DMS114 treated with DMSO at 0.1 percent for 48 hours (cell line): ENCODE measurements around the gene DLX3.

Experiments
- DNase-seq: peaks from one replicate; lab custom pipeline; 2025; ENCODE audit not compliant: unreplicated experiment; lab: John Stamatoyannopoulos, UW

The DLX3 gene

DNA sequence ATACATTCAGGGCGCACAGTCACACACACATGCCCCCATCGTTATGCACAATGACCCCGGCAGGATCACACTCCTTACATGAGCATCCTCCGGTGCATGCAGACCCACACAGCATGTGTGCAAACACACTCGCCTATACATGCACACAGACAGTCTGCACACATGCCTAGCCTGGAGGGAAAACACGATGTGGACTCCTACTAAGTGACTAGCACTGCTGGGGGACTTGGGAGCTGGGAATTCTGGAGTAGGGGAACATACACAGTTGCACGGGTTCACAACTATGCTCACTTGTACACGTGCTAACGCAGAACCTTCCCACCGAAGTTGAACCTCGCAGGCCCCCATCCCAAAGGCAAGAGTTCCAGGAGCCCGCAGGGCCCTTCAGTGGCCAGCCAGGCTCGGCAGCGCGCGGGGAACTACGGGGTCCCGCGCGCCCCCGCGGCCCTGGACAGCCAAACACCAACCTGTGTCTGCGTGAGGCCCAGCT is 2.0 kb downstream of the DLX3 start:
- DNase-seq: no peak

- DNase-seq: no peak
Observed at GRCh38 chr17:49992191-49992932, 2.7 kb downstream of the DLX3 start.

DNA sequence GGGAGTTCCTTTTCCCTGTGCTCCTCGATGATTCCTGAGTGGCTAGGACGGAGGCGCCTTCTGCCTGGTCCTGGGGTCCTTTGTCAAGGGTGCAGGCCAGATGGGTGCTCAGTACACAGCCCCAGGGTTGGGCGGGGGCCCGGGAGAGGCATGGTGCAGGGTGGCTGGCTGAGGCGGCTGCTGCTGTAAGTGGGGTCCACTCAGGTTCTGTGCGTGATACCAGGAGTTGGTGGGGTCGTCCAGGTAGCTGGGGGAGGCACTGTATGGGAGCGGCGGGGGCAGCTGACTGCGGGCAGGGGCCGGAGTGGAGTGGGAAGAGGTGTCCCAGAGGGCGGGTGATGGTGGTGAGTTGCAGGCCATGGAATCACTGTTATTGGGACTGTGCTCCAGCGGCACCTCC is 3.6 kb downstream of the DLX3 start:
- DNase-seq: no peak

- no peak for DNase-seq
Observed at GRCh38 chr17:49990921-49991320, 4.1 kb downstream of the DLX3 start.

DNA sequence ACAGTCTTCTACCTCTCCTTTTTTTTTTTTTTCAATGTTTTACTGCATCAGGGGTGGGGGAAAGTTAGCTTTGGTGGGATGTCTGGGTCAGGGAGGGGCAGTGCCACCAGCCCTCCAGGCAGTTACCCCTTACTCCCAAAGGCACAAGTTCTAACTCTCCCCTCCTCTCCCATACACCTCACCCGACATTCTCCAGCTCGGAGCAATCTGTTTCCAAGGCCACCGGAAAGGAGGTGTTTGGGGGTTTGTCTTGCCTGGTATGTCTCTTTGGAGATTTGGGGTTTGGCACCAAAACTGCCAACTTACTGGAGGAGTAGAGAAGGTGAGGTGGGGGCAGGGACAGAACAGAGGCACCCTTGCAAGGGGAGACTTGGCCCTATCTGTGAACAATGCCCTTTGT is 4.7 kb downstream of the DLX3 start:
- no peak for DNase-seq

GRCh38 chr17:49989518-49989880 is 5.5 kb downstream of the DLX3 start:
- DNase-seq: no peak

GRCh38 chr17:49987681-49988441 is 7.2 kb downstream of the DLX3 start:
- DNase-seq: no peak

- DNase-seq: no peak
Observed at GRCh38 chr17:49987290-49987585, 7.8 kb downstream of the DLX3 start.

GRCh38 chr17:49986396-49987289 is 8.4 kb downstream of the DLX3 start:
- no peak for DNase-seq

DNA sequence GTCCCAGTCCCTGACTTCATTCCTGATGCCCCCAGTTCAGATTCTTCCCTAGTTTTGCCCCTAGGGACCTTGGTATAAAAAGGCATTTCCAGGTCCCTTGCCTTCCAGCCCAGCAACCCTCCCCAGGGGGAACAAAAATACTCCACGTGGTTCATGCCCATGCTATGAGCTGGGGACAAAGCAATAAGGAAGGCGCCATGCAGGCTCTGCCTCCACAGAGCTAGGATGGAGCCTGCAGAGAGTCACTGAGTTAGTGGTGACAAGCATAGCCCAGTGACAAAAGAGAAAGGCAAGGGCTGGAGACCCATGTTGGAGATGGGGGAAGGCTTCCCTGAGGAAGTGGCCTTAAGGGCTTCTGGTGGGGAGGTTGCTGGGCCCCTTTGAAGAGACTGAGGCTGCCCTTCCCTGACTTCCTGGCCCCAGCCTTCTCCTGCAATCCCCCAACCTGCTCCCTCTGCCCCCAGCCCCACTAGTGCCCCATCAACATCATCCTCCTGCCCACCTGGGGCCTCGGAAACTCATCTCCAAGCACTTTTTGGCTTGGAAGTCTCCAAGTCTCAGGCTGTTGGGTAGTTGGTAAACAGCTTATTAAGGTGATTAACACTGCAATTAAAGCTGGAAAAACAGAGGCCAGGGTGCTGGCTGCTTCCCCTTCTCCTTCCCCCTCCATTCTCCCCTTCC is 9.6 kb downstream of the DLX3 start:
- DNase-seq: no peak

DNA sequence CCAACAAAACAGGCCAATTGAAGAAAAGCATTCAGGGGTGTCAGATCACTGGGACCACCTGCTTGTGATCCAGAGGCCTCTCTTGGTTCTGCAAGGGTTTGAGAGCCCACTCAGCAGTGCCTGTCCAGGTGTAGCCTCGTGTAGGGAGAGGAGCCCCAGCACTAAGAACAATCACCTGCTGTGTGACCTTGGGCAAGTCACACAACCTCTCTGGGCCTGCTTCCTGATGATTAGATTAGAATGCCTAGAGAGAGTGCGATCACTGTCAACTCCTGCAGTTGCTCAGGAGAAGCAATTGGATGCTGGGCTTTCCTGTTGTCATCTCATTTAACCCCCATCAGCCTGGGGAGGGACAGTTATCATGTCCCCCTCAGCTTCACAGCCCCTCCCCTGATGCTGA is 10.2 kb downstream of the DLX3 start:
- DNase-seq: no peak

DNA sequence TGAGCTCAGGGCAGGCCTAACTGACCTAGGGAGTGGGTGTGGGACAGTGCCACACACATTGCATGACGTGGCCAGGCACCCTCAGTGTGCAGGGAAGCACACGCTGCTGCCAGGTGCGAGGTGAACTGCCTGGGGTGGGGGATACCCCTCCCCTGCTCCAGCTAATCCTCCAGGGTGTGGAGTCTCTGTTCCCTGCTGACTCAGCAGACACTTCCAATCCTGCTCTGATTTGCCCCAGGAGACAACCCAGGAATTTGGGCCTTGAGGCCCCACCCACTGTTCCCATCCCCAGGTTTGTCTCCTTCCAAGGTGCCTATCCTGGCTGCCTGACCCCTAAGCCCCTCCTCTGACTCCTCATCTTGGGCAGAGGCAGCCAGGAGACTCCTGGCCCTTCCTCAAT is 10.7 kb downstream of the DLX3 start:
- DNase-seq: no peak

- no peak for DNase-seq
Observed at GRCh38 chr17:49980703-49981197, 14.3 kb downstream of the DLX3 start.

DNA sequence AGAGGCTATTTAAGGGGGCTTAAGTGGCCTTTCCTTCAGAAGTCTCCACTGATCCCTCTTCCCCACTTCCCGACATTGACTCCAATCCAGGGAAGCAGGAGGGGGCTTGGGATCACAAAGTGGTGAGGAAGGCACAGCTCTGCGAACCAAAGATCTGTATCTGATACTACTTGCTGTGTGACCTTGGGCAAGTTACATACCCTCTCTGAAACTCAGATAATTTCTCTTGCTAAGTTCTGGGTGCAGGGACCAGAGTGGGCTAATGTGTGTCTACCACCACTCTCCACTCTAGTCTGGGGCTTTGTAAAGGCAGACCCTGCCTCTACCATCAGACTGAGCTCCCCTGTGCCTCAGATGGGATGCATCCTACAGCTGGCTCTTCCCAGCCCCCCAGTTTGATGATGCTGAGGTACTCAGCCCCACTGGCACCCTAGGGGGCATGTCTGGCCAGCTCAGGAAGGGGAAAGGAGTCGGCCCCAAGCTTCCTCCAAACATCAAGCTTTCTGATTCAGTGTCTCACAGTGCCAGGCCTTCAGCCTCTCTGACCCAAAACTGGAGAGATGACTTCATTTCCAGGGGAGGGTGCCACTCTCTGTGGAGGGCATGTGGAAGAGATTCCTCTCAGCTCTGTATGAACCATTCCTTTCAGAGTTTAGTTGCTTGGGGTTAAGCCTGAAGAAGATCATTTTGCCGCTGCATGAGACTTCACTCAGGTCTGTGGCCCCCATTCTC is 15.1 kb downstream of the DLX3 start:
- no peak for DNase-seq

- DNase-seq: no peak
Observed at GRCh38 chr17:49978501-49978900, 16.5 kb downstream of the DLX3 start.

- no peak for DNase-seq
Observed at GRCh38 chr17:49977463-49978389, 17.3 kb downstream of the DLX3 start.

DNA sequence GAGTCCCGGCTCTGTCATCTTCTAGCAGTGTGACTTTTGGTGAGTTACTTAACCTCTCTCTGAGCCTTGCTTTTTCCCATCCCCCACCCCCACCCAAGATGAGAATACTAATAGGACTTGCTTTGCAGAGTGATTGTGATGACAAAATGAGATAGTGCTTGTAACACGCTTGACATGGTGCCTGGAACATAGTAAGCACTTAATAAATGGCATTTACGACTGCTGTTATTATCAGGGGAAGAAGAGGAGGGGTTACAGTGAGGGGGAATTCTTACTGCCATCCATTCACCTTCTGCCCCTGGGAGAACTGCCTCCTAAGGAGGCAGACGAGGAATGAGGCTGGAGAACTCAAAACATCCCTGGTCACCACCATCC is 18.2 kb downstream of the DLX3 start:
- no peak for DNase-seq

- no peak for DNase-seq
Observed at GRCh38 chr17:49976163-49976827, 18.7 kb downstream of the DLX3 start.

DNA sequence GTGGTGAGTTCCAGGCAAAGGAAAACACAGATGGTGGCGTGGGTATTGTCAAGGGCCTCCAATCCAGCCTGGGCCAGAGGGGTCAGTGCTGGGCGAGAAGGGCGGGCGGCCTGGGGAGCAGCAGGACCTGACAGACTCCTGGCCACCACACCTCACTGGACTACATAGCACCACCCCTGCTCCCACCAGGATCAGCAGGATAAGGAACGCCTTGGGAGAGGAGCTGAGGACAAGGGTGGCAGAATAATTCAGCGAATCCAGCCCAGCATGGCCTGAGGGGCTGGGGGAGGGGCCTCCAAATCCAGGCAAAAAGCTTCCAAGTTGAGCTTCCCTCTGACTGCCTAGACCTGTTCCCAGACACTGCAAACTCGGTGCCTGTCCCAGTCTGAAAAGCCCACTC is 19.5 kb downstream of the DLX3 start:
- DNase-seq: no peak
